GM12874 (cell line): ENCODE results near the gene CAMK1D.

Source experiments
- TF ChIP-seq, protein P1 (sequence below): IDR thresholded peaks from 2 replicates; pipeline ENCODE4 v1.5.1; 2011; ENCODE audit warnings: low read depth, mild to moderate bottlenecking, control low read depth, low read length, moderate library complexity; ENCODE audit not compliant: insufficient read depth

The CAMK1D gene

DNA sequence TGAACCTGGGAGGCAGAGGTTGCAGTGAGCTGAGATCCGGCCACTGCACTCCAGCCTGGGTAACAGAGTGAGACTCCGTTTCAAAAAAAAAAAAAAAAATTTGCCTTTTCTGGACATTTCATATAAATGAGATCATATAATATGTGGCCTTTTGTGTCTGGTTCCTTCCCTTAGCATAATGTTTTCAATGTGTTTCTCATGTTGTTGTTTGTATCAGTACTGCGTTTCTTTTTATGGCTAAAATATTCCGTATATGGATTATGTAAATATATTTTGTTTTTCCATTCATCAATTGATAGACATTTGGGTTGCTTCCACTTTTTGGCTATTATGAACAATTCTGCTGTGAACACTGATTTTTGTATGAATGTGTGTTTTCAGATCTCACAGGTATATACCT is 394.6 kb downstream of the CAMK1D start:
- TF ChIP-seq, protein P1, sequence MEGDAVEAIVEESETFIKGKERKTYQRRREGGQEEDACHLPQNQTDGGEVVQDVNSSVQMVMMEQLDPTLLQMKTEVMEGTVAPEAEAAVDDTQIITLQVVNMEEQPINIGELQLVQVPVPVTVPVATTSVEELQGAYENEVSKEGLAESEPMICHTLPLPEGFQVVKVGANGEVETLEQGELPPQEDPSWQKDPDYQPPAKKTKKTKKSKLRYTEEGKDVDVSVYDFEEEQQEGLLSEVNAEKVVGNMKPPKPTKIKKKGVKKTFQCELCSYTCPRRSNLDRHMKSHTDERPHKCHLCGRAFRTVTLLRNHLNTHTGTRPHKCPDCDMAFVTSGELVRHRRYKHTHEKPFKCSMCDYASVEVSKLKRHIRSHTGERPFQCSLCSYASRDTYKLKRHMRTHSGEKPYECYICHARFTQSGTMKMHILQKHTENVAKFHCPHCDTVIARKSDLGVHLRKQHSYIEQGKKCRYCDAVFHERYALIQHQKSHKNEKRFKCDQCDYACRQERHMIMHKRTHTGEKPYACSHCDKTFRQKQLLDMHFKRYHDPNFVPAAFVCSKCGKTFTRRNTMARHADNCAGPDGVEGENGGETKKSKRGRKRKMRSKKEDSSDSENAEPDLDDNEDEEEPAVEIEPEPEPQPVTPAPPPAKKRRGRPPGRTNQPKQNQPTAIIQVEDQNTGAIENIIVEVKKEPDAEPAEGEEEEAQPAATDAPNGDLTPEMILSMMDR = no peak

DNA sequence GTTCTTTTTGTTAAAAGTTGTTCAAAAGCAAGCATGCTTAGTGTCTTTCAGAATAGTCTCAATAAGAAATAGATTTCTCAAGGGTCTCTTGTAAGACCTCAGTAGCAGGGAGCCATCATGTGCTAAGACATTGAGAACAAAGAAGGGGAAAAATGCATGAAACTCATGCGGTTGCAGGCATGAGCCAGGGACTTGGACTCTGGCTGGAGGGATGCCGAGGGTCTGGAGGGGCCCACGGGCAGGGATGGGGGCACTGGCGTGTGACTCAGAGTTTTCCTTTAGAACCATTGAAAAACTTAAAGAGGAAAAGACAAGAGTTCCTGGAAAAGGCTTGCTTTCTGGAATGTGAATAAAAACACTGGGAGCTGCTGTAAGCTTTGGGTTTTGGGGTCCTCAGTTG is 398.8 kb downstream of the CAMK1D start:
- TF ChIP-seq, protein P1 = no peak

DNA sequence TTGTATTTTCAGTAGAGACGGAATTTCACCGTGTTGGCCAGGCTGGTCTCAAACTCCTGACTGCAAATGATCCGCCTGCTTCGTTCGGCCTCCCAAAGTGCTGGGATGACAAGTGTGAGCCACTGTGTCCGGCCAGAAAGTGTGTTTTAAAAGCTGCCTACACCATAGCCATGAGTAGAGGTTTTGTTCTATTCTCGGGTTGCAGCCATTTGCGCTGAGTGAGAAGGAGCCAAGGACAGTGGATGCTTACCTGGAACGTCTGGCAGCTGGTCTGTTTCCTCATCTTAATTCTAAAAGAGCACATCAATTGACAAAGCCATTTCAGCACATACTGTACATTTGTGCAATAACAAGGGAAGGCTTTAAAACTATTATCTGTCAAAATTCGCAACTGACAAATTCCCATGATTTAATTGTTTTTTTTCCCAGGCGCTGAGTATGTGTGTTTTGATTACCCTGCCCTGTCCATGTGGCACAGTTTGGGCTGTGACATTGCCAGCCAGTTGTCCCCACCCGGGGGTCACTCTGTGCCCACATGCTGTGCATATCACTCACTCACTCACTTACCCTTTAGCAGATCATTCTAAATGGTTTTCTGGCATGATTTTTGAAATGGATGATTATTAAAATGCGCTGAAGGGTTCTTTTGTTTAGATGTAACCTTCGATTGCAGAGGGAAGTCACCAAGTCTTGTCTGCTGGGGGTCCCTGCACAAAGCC is 400.6 kb downstream of the CAMK1D start:
- TF ChIP-seq, protein P1 = no peak

DNA sequence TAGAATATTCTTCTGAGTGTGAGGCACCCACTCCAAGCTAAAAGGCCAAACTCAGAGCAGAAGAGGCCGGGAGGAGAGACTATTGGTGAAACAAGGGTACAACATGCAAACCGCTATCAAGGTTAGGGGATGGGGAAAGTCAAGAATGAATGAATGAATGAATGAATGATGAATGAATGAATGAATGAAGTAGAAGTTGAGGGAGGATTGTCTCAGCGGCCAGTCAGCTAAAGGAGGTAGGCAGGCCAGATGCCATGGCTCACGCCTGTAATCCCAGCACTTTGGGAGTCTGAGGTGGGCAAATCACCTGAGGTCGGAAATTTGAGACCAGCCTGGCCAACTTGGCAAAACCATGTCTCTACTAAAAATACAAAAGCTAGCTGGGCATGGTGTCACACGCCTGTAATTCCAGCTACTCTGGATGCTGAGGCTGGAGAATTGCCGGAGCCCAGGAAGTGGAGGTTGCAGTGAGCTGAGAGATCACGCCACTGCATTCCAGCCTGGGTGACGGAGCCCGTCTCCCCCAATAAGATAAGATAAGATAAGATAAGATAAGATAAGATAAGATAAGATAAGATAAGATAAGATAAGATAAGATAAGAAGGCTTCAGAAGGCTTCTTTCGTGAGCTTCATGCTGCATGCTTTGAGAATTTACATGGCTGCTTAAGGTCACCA is 401.3 kb downstream of the CAMK1D start:
- TF ChIP-seq, protein P1 = no peak

DNA sequence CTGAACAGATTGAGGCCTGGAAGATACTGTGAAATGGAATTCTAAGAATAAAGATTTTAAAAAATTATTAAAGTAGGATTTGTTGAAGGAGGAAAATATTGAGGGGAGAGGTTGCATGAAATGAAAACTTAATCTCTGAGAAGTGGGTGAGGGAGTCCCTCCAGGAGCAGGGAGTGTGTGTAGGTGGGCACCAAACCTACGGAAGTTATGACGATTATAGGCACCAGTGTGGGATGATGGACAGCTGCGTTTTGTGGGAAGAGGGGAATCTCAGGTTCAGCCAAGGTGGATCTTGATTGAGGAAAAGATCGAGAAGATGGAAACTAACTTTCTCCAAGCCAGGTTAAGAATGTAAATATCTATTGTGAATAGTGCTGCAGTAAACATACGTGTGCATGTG is 405.7 kb downstream of the CAMK1D start:
- TF ChIP-seq, protein P1 = no peak

DNA sequence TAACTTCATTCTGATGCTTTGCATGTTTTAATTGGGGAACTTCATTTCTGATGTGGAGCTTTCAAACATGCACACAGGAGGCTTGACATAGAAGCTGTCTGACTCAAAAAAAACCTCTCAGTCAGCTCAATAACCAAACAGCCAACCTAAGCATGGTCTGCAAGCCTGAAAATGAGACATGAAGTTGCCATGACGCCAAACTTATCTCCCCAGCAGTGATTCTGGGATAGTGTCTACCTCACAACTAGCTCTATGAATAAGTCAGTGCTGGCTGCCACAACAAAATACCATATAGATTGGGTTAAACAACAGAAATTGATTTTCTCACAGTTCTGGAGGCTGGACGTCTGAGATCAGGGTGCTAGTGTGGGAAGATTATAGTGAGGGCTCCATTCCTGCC is 408.0 kb downstream of the CAMK1D start:
- TF ChIP-seq, protein P1 = no peak

DNA sequence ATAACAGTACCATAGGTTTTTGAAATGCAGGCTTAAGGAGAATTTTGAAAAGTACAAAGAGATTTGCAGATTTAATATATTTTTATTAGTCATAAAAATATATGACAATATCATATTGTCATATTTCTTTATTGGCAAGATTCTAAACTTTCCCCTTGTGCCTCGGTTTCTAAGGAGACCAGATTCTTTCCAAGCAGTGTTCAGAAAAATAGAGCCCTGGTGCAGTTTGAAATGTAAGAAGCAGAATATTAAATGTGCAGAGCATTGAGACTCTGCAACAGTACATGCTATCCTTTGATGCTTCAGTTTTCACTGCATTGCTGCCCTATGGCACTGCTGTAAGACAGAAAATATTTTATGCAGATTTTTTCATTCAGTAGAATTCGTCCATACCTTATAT is 408.9 kb downstream of the CAMK1D start:
- TF ChIP-seq, protein P1 = no peak
